ENCODE results near the gene ACP5.

Gene ACP5

GRCh38 chr19:11547929-11548700 lies 29.3 kb downstream of the ACP5 start:
- no peak for DNase-seq (ENCODE audit: low spot score)

- peak; percentile 76 for DNase-seq (ENCODE audit: low spot score)
Observed at GRCh38 chr19:11541238-11541637, 36.2 kb downstream of the ACP5 start.

- DNase-seq (ENCODE audit: low spot score) = no peak
Observed at GRCh38 chr19:11540645-11541044, 36.8 kb downstream of the ACP5 start.

GRCh38 chr19:11539495-11540365 lies 37.7 kb downstream of the ACP5 start:
- no peak for DNase-seq (ENCODE audit: low spot score)

GRCh38 chr19:11538232-11539036 lies 39.0 kb downstream of the ACP5 start, which contains the start of gene CNN1:
CNN1 (plus strand) TSS chr19:11538851; CDS start chr19:11538928, 77 bp downstream.
- no peak for DNase-seq (ENCODE audit: low spot score)

GRCh38 chr19:11535792-11536595 lies 41.5 kb downstream of the ACP5 start:
- peak; percentile 90 for DNase-seq (ENCODE audit: low spot score)

GRCh38 chr19:11534948-11535347 lies 42.5 kb downstream of the ACP5 start:
- no peak for DNase-seq (ENCODE audit: low spot score)

GRCh38 chr19:11534538-11534937 lies 42.9 kb downstream of the ACP5 start:
- DNase-seq (ENCODE audit: low spot score) = no peak

- DNase-seq (ENCODE audit: low spot score) = peak; percentile 81
Observed at GRCh38 chr19:11530432-11530831, 47.0 kb downstream of the ACP5 start.

GRCh38 chr19:11528551-11529341 lies 48.7 kb downstream of the ACP5 start, which contains the start of gene ECSIT:
ECSIT (minus strand) TSS chr19:11529134; CDS start chr19:11519170, 9,964 bp downstream.
- peak; percentile 99 for DNase-seq (ENCODE audit: low spot score)
